Measurements from ENCODE around the gene ITGB5. TPM values are rescaled to one million over a fixed set of nuclear protein-coding genes. Genes with fewer than 3 reads are reported as not detected.

ITGB5 gene, protein sequence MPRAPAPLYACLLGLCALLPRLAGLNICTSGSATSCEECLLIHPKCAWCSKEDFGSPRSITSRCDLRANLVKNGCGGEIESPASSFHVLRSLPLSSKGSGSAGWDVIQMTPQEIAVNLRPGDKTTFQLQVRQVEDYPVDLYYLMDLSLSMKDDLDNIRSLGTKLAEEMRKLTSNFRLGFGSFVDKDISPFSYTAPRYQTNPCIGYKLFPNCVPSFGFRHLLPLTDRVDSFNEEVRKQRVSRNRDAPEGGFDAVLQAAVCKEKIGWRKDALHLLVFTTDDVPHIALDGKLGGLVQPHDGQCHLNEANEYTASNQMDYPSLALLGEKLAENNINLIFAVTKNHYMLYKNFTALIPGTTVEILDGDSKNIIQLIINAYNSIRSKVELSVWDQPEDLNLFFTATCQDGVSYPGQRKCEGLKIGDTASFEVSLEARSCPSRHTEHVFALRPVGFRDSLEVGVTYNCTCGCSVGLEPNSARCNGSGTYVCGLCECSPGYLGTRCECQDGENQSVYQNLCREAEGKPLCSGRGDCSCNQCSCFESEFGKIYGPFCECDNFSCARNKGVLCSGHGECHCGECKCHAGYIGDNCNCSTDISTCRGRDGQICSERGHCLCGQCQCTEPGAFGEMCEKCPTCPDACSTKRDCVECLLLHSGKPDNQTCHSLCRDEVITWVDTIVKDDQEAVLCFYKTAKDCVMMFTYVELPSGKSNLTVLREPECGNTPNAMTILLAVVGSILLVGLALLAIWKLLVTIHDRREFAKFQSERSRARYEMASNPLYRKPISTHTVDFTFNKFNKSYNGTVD
- 190 and 217 TPM in 2 replicates for total RNA-seq

DNA sequence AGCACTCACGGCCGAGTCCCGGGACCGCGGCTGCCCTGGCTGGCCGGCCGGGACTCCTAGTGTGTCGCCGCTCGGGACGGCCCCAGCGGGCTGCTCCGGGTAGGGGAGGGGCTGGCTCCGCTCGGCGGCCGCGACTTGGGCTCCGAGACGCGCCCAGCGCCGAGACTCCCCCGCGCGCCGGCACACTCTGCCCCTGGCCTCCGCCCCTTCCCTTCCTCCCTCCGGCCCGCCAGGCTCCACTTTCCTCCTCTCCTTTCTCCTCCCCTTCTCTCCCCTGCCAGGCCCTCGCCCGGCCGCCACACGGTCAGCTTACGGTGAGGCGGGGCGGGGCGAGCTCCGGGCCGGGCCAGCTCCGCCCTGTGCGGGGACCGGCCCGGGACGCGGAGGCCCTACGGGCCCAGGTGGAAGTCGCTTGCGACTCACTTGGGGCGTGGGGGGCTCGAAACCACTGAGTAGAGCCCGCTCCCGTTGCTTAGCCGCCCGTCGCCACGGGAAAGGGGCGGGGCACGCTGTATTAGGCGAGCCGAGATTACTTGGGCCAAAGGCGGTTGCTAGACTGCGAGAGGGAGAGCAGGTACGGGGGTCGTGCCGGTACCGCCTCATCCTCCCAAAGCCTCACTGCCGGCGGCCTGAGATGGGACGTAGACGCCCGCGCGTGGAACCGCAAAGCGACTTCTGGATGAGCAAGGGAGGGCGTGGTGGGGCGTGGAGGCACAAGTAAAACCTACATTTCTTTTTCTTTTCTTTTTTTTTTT is at the start of gene ITGB5:
TSS of gene ITGB5 (minus strand) at position 189 of the 755 bp plus-strand sequence. CDS start 365 bp downstream, outside the sequence.

DNA sequence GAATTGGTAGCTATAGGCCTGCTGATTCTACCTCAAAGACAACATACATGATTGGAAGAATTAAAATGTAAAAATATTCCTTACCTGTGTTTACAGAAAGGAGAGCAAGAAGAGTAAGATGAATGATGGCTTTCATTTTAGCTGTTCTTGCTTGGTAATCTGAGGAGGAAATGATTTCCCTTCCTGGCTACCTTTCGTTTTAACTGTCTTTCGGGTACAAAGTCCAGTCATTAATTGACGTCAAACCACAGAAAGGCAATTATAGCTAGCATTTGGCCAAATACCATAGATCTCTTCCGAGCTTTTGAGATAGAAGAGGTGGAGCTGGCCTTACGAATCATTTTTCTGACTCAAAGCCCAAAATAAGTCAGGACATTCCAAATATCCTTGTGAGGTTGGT is 47.4 kb upstream of the ITGB5 start, which contains the start of gene MUC13:
TSS of gene MUC13 (minus strand) at position 175 of the 400 bp plus-strand sequence. CDS start at position 136, 39 bp downstream.

DNA sequence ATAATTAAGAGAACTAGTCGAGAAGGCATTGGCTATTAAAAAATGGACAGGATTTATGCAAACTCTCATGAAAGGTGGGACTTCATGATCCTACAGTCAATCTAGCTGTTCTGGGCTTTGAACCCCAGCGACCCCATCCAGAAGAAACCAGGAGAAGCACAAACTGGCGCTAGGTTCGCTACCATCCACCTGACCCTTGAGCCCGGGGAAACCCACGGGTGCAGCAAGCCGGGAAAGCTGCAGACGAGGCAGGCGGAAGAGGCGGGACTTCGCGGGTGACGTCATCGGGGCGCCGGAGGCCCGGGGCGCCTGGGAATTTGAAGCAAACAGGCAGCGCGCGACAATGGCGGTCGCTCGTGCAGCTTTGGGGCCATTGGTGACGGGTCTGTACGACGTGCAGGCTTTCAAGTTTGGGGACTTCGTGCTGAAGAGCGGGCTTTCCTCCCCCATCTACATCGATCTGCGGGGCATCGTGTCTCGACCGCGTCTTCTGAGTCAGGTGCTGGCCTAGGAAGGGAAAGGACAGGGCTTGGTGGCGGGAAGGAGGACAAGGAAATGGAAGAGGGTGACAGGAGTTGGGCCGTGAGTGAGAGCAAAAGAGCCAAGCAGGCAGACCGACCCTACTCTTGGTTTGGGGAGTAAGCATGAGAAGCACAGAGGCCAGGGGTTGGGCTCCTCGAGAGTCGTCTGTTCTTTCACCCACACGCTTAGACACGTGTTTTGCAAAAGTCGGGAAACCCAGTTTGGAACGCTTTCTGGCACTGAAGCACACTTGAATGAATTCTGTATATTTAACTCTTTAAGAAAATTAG is 156.8 kb downstream of the ITGB5 start, which contains the start of gene UMPS:
TSS of gene UMPS (plus strand) at position 324 of the 812 bp plus-strand sequence. CDS start at position 344, 20 bp downstream.

Other genes with a start within 250 kb of the ITGB5 start
- gene UMPS, start 156.9 kb downstream of the ITGB5 start, total RNA-seq, result 30.9 and 38.0 TPM in 2 replicates
- gene MUC13, start 47.4 kb upstream of the ITGB5 start, total RNA-seq, result not detected in 2 replicates
- 41.0 and 53.0 TPM in 2 replicates for gene HEG1, start 168.6 kb upstream of the ITGB5 start, total RNA-seq

Data from mammary microvascular endothelial cell (primary cell).